ENCODE measurements around the gene ATP6V1A.

The ATP6V1A gene

DNA sequence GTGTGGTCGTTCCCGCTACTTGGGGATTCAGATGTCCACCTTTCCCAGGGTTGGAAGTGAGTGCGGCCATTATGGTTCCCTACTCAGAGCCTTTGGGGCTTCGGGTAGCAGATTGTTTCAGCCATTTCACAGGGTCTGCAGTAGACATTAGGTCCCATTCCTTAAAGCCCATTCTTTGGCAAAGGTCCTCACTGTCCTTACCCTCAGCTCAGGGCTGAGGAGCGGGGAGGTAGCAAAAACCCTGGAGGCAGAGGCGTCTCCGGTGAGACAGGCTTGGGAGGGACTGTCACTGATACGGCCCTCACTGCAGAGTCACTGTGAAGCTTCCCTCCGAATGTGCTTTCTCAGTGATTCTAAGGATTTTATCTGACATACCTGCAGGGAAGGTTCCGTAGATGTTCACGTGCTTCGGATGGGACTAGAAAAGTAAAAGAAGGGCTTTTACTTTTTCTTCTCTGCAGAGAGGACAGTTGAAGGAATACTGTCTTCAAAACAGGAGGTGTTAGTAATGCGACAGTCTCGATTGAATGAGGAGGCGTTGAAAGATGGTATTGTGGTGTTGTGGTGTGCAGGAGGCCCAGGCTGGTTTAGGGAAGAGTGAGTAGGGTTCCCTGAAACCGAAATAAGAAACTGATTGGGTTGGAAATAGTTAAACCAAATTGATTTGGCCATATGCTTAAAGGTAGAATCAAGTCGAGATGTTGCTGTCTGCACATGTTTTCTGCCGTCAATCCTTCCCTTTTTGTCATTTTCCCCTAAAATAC, 630 bp downstream of the ATP6V1A start:
- DNase-seq = peak; percentile 51

DNA sequence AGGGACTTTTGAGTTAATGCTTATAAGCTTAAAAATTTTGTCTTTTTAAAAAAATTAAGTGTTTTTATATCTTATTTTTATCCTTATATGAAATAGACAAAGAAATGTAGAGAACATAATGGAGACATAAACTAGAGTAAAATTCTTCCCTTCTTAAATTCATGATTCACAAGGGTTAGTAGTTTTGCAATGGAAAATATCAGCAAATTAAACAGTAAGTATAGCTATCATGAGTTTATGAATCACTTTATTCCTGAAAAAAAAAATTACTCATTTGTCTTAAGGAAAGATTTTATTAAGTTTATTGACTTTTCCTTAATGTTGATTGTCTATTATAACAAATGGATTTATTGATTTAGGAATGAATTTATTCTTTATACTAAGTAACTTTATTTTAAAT, 4.3 kb downstream of the ATP6V1A start:
- no peak for DNase-seq

DNA sequence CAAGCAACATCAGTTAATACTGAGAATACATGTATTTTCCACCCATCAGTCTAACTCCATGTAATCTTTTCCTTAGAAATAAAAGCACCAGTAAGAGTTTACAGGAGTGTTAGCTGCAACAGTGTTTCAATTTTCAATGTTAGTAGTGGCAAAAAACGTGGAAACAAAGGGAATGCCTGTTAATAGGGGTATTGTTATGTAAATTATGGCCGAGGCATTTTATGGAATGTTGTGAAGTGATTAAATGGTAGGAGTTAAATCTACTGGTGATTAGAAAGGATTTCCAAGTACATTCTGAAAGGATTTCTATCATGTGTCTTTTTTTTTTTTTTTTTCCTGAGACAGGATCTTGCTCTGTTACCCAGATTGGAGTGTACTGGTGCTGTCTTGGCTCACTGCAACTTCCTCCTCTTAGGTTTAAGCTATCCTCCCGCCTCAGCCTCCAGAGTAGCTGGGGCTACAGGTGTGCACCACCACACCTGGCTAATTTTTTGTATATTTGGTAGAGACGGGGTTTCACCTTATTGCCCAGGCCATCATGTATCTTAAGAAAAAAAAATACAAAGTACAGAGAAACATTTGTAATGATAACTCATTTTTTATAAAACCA, 6.6 kb downstream of the ATP6V1A start:
- no peak for DNase-seq

DNA sequence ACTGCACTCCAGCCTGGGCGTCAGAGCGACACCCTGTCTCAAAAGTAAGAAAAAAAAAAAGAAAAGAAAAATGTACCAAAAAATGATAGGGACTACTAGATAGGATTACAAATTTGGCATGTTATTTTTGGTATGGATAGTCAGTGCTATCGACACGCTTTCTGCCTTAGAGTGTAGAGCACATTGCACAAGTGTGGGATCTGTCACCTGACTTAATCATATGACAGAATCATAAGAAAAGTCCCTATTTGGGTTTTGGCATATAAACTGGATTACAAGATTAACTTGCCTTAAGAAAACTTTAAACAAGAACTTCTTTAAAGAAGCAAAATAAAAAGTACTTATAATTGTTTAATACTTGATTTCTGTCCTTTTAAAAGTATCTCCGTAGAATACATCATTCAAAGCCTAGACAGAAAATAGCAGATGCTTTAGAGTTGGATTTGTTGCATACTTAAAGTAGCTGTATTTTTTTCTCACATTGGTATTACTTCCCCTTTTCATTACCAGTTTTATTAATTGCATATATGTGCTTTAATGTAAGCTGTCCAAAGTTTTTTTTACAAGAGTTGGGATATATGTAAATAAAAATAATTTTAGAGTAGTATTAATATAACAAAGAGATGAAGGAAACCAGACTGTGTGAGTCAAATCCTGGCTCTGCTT, 7.8 kb downstream of the ATP6V1A start:
- DNase-seq = no peak

DNA sequence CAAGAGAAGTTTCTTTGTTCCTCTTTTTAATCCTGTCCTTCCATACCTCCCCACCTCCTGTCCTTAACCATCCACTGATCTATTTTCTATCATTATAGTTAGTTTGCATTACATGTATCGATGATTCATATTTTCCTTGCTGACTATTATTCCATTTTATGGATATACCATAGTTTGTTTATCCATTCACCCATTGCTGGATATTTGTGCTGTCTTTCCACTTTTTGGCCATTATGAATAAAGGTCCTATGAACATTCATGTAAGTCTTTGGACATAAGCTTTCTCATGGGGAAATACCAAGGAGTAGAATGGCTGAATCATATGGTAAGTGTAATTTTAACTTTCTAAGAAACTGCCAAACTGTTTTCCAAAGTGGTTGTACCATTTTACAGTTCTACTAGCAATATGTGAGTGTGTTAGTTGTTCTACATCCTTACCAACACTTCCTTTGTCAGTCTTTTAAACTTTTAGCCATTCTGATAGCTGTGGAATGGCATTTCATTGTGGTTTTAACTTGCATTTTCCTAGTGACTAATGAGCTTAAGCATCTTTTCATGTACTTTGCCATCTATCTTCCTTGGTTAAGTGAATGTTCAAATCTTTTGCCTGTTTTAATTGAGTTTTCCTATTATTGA, 11.7 kb downstream of the ATP6V1A start:
- DNase-seq = no peak

DNA sequence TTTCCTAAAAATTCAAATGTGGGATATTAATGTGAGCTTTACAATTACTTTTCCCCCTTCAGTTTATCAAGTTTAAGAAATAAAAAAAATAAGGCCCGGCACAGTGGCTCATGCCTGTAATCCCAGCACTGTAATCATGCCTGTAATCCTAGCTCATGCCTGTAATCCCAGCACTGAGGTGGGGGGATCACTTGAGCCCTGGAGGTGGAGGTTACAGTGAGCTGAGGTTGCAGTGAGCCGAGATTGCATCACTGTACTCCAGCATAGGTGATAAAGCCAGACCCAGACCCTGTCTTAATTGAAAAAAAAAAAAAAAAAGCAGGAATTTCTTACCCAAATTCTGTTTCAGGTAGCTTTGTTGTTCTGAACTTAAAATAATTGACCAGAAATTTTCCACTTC, 17.9 kb downstream of the ATP6V1A start:
- DNase-seq = no peak

DNA sequence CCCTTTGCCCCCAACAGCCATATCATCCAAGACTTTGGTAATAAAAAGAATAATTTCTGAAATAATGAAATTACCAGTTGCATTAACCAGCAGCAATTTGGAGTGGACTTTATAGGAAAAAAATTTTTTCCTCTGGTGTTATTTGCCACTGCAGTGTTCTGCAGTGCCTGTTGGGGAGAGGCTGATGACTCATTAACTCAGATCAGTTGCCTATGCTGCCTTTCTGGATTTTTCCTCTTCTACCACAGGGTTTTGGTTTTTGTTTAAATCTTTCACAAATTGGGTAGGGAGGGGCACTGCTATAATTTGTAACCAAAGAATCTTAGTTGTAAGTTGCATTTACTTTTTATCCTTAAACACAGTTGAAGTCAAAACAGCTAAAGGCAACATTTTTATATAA, 22.7 kb downstream of the ATP6V1A start:
- DNase-seq = no peak

DNA sequence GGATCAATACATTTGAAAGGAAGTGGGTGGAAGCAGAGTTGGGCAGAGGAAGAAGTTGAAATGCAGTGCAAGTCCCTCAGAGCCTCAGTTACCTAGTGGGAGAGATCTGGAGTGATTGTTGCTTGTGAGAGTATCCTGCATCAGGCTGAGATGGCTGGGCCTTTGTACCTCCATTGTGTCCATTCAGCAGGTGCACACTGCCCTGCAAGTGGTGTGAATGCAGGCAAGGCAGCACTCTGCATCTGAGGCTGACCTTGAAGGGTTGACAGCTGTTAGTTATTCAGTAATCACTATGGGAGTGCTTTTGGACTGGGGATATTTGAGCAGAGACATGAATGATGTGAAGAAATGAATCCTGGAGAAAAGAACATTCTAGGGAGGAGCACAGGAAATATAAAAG, 25.2 kb downstream of the ATP6V1A start:
- DNase-seq = no peak

DNA sequence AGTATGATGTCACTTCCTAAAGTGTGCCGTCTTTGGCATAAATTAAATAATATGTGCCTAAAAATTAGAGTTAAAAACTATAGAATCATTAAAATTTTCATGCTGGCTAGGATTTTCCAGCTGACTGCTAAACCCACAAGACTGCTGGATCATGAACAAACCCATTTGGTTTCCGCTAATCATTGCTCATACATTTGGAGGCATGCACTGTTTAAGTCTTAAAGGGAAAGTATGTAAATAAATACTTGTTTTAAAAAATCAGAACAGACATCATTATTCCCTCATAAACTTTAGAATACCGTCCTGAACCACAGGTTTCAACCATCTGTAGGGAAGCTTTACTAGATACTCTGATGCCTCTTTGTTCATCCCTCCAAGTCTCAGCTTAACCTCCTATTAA, 26.5 kb downstream of the ATP6V1A start:
- no peak for DNase-seq

DNA sequence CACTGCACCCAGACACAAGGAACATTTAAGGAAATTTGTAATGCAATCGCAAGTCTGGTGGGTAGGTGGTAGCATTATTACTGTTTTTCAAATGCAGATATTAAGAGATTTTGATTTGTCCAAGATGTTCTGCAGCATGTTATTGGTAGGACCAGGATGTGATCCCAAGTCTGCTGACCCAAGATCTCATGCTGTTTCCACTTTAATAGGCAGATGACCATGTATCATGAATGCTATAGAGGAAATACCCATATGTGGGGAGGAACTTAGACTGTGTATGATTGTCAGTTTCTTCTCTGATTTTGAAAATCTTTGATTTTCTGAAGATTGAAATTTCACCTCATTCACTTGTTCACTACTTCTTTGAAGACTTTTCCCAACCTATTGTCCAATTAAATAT, 28.7 kb downstream of the ATP6V1A start:
- no peak for DNase-seq

DNA sequence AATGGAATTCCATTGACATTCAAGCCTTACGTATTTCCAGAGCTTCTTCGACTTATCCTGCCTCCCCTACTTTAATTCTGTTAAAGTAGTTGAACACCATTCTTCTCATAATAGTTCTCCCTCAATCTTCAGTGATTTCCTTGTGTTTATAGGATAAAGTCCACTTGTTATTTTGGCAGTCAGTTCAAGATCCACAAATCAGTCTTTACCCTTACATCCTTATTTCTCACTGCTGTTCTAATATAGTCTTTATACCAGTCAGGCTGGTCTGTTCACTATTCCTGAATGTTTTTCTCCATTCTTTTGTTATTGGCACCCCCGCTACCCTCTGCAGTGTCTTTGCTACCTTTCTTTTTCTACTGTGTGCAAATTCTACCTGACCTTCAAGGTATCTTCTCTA, 29.7 kb downstream of the ATP6V1A start:
- DNase-seq = no peak

DNA sequence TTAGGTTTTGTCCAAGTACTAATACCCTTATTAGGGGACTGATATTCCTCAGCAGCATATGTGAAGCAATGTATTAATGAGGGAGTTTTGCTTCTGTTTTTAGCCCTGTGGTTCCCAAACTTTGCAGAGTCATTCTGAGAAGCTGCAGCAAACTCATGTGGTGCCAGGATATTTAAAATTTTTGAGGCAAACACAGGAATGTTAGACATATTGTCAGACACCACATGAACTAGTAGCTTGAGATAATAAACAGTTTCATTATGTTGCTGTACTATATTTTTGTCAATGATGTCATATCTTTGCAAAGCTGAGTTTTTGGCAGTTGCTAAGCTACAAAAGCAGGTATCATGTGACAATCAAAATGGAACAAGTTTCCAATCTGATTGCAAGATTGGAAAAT, 36.6 kb downstream of the ATP6V1A start:
- DNase-seq = no peak

DNA sequence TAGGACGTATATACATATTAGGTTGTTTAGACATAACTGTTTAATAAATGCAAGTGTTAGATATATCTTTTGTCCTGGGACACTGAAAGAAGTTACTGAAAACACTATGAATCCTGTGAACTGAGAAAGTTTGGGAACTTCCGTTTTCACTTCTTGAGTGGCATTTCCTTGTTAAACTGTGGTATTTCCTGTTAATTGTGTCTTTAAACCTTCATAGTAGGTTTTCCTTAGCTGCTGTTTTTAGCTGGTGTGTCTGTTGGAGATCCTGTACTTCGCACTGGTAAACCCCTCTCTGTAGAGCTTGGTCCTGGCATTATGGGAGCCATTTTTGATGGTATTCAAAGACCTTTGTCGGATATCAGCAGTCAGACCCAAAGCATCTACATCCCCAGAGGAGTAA, 37.1 kb downstream of the ATP6V1A start:
- DNase-seq = no peak

DNA sequence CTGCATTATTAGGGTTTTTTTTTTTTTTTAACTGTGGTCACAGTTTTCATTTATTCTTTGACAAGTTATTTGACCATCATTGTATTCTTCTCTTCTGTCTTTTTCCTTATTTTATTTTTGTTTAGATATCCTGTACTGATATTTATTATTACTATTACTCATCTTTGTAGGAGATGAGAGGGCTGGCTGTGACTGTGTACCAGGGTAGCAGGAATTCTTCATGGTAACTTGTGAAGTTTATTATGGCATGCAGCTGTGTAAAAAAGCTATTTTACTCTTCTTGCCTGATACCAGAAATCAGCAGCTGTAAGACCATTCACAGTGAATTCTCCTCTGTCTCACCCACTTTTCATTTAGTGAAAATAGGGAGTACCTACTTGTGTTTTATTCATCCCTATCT, 44.5 kb downstream of the ATP6V1A start:
- DNase-seq = no peak

DNA sequence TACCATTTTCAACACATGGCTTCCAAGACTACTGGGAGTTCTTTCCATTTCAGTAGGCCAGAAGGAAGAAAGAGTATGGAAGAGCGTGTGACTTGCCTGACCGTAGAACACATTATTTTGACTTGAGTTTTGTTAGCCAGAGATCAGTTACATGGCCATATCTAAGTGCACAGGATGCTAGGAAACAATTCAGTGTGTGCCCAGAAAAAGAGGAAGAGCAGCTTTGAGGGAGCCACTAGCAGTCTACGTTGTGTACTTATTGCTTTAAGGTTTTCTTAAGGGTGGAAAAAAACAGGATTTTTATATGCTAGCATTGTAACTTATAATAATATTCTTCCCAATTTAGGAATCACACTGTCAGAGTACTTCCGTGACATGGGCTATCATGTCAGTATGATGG, 47.7 kb downstream of the ATP6V1A start:
- no peak for DNase-seq

DNA sequence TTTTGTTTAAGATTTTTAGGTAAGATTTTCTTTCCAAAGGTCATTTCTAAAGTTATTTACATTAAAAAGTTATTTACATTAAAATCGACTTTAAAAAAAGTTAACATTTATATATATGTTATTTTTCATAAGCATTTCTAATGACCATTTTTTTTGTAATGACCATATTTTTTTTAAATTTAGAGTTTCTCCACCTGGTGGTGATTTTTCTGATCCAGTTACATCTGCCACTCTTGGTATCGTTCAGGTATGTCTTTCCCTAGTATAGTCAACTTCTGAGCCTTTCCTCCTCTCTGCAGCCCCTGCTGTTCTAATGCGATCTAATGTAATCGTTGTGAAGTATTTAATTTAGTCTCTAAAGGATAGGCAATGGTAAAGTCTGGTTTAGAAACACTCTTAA, 48.9 kb downstream of the ATP6V1A start:
- DNase-seq = no peak

DNA sequence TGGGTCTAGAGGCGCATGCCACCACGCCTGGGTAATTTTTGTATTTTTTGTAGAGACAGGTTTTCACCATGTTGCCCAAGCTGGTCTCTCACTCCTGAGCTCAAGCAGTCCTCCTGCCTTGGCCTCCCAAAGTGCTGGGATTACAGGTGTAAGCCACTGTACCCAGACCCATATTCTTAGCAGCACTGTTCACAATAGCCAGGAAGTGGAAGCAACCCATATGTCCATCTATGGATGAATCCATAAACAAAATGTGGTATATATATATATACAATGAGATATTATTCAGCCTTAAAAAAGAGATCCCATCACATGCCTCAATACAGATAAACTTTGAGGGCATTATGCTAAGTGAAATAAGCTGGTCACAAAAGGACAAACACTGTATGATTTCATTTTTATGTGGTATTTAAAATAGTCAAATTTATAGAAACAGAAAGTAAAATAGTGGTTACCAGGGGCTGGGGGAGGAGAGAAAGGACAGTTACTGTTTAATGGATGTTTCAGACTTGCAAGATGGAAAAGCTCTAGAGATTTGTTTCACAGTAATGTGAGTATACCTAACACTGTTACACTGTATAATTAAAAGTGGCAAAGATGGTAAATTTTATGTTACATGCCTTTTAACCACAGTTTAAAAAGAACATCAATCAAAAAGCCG, 56.1 kb downstream of the ATP6V1A start:
- DNase-seq = no peak

DNA sequence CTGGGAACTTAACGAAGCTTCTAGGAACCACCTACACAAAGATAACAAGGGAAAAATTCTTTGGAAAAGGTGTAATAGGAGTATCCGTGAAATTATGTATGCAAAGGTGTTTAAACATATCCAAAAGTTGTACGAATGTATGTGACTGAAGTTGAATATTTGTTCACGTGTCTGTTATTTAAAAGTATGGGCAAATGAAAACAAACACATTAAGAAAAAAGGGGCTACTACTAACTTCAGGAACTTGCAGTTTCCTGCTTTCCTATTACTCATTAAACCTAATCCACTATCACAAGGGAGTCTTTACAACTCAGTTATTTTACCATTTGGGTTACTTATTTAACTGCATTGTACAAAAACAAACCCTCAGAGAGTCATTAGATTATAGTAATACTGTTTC, 57.8 kb downstream of the ATP6V1A start:
- DNase-seq = no peak

DNA sequence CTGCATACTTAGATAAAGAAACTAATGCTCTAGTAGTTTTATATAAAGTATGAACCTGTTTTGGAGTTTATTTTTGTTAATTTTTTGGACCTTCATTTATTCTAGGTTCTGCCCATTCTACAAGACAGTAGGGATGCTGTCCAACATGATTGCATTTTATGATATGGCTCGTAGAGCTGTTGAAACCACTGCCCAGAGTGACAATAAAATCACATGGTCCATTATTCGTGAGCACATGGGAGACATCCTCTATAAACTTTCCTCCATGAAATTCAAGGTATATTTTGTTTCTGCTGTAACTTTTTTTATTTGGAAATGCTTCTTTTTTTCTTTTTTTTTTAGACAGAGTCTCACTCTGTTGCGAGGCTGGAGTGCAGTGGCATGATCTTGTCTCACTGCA, 58.4 kb downstream of the ATP6V1A start:
- DNase-seq = no peak

DNA sequence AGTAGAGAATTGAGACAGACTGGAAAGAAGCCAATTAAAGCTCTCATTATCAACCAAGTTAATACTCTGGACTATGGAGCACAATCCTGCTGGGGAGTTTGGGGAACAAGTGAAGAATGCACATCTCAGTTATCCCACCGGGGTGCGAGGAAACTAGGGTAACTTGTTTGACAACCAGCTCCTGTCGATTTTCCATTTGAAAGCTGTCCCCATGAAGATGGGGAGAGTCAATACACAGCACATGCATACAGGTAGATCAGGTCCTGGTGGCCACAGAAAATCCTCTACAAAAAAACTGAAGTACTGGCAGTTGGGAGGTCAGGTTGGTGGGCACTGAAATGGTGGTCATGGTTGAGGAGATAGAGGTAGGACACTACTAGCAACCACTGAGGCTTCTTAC, 66.0 kb downstream of the ATP6V1A start:
- no peak for DNase-seq

DNA sequence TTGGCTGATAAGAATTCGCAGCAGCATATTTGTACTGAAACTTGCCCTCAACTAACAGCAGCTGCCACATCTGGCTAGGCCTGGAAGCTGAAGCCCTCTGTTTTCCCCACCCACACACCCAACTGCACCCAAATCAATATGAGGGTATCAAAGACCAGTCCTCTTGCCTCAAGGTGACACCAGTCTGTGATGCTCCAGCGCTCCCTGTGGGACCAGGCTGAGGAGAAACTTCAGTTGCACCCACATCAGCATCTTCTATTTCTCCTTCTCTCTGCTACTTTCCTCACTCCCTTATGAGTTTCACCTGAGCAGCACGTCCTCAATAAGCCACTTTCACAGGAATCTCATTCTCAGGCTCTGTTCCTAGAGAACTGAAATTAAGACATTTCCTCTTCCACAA, 73.0 kb downstream of the ATP6V1A start:
- DNase-seq = no peak

DNA sequence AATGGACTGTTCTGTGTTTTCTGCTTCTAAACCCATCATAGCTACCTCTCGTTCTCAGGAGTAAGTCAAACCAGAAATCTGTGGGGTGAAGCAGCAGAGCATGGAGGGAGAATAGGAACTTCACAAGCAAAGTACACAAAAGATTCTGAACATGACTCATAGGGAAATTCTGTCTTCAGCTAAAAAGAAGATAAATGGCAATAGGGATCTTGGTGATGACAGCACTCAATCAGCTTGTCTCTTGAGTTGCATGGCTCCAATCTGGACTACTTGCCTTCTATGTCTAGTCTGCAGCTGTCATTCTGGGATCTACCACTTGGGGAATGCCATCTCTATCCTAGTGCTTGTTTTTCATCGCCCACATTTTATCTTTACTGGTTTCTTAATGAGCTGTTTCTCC, 78.3 kb downstream of the ATP6V1A start:
- no peak for DNase-seq

DNA sequence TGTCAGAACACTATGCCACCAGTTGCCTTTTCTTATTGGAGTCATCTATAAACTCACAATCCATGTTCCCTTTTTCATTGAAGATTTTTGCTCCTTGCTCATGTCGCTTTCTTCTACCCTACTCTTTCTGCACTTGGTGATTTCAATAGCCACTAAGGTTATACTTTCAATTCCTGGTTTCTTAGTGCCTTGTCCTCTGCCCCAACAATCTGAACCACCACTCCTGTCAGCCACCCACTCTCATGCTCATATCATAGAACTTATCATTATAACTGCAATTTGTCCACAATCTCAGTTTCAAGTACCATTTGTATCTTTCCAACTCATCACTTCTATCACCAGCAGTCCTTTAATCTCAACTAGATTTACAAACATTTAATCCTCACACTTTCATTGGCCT, 81.8 kb downstream of the ATP6V1A start:
- DNase-seq = no peak

Data from NCI-H2171 (cell line).